ENCODE data around the gene ALDH16A1.

The ALDH16A1 gene

DNA sequence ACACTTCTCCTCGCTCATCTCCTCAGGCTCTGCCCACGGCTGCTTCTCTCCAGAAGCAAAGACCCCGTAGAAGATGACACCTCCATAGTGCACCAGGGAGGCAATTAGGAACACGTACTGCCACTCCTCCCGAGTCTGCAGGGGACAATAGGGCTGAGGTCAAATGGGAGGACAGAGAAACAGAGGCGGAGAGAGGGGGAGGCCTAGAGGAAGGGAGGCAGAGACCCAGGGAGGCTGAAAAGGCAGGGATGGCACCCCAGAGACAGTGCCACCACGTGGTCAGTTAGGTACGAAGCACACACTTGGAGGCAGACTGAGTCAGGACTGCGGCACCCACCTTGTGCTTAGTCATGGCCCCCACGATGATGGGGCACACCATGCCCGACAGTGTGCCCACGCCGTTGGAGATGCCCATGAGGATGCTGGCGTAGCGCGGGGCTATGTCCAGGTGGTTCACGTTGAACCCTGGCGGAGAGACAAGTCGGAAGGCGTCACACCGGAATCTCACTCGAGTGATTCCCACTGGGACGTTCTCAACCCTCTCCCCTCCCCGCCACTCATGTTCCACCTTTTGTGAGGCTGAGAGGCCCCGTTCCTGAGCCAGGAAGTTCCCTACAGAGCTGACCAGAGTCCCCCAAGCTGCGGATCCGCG lies 22.2 kb upstream of the ALDH16A1 start:
- H3K27me3 Mint-ChIP-seq (ENCODE audit: low read depth, poor library complexity), result peaks cover 99% of the 10 kb centered on the region
- H3K4me1 Mint-ChIP-seq, result peaks cover 46% of the 10 kb centered on the region
- TF ChIP-seq, protein P1, sequence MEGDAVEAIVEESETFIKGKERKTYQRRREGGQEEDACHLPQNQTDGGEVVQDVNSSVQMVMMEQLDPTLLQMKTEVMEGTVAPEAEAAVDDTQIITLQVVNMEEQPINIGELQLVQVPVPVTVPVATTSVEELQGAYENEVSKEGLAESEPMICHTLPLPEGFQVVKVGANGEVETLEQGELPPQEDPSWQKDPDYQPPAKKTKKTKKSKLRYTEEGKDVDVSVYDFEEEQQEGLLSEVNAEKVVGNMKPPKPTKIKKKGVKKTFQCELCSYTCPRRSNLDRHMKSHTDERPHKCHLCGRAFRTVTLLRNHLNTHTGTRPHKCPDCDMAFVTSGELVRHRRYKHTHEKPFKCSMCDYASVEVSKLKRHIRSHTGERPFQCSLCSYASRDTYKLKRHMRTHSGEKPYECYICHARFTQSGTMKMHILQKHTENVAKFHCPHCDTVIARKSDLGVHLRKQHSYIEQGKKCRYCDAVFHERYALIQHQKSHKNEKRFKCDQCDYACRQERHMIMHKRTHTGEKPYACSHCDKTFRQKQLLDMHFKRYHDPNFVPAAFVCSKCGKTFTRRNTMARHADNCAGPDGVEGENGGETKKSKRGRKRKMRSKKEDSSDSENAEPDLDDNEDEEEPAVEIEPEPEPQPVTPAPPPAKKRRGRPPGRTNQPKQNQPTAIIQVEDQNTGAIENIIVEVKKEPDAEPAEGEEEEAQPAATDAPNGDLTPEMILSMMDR (IDR thresholded peaks at IDR 0.05), result peak; percentile 10
- no peaks in the 10 kb centered on the region for H3K36me3 Mint-ChIP-seq (ENCODE audit: low read depth)
- peaks cover 20% of the 10 kb centered on the region for H3K9me3 Mint-ChIP-seq
- no peak overlapping the region for H3K27ac Mint-ChIP-seq
- DNase-seq, result no peak
- H3K4me3 Mint-ChIP-seq, result peak overlapping the region; percentile 11

DNA sequence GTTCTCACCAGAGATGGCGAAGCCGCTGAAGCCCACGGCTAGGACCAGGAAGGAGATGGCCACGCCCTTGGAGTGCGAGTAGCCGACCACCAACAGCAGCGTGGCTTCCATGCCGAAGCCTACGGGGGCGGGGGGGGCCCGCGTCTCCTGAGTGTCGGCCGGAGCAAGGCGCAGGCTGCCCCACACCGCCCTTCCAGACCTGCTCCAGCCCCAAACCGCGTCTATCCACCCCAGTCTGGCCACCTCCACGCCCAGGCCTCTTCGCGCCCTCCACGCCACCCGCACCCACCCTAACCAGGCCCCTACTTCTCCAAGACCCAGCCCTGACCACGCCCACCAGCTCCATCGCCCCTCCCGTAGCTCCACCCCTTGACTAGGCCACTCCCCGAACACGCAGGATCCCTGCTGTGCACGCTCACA lies 21.7 kb upstream of the ALDH16A1 start:
- Mint-ChIP-seq H3K4me1 (peaks cover 45% of the 10 kb centered on the region), H3K4me3 (no peak overlapping the region), H3K36me3 (ENCODE audit: low read depth) (no peaks in the 10 kb centered on the region), H3K27ac (no peak overlapping the region), H3K27me3 (ENCODE audit: low read depth, poor library complexity) (peaks cover 99% of the 10 kb centered on the region), H3K9me3 (peaks cover 20% of the 10 kb centered on the region)
- TF ChIP-seq, protein P1 (IDR thresholded peaks at IDR 0.05), result no peak
- no peak for DNase-seq

DNA sequence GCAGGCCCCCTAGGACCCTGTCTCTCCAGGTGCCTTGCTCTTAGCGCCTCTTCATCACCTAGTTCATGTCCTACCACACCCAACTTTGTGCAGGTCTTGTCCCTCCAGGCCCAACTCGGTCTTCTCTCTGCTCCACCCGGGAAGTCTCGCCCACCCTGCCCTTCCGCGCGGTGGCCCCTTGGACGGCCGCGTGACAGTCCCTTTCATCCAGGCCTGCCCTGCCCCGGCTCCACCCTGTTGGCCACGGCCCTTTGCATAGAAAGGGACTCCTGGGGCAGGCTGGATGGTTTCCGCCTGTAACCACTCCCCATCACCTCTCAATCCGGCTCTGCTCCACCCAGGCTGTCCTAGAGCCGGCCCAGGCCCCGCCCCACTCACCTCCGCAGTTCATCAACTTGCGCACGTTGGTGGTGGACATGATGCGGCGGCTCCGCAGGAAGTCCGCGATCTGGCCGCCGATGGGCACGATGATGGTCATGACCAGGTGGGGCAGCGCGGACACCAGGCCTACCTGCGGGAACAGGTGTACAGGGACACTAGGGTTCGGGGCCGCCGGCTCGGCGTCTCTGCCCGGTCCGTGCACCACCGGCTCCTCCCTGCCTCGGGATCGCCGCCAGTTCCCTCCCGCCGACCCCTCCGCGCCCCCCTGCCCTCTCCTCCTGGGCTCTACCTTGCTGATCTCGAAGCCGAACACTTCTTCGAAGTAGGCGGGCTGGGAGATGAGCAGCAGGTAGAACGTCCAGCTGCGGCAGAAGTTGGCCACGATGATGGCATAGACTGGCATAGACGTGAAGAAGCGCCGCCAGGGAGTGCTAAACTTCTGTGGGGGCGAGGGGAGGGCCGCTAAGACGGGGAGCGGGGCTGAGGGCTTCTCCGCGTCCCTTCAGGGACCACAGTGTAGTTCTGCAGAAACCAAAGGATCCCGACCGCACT lies 20.6 kb upstream of the ALDH16A1 start:
- Mint-ChIP-seq H3K4me1 (peaks cover 45% of the 10 kb centered on the region), H3K4me3 (no peak overlapping the region), H3K27ac (no peak overlapping the region), H3K27me3 (ENCODE audit: low read depth, poor library complexity) (peaks cover 99% of the 10 kb centered on the region), H3K36me3 (ENCODE audit: low read depth) (no peaks in the 10 kb centered on the region), H3K9me3 (peaks cover 20% of the 10 kb centered on the region)
- TF ChIP-seq, protein P1 (IDR thresholded peaks at IDR 0.05), result no peak
- no peak for DNase-seq

DNA sequence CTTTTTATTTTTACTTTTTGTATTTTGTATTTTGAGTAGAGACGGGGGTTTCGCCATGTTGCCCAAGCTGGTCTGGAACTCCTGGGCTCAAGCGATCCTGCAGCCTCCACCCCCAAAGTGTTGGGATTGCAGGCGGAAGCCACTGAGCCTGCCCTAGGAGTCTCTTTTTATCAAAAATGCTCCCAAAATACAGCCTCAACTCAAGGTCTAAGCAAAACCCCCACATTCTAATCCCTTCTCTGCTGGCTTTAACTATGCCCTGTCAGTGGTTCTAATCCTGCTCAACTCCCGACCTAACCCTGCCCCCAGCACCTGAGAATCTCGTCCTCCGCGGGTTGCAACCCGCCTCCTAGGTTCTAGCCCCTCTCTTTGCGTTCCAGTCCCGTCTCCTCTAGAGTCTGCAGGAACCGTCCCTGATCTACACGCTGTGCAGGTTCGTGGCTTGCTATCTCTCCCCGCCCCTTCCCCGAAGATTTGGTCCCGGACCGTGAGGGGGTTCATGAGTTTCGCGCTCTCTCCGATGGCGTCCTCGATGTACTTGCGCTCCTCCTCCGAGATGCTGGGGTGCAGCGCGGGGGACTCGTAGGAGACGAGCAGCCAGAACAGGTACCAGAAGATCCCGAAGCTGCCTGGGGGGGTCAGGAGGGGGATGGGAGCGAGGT lies 19.7 kb upstream of the ALDH16A1 start:
- Mint-ChIP-seq H3K27ac (no peak overlapping the region), H3K36me3 (ENCODE audit: low read depth) (no peaks in the 10 kb centered on the region), H3K4me1 (peaks cover 46% of the 10 kb centered on the region), H3K9me3 (peaks cover 20% of the 10 kb centered on the region), H3K4me3 (no peak overlapping the region), H3K27me3 (ENCODE audit: low read depth, poor library complexity) (peaks cover 100% of the 10 kb centered on the region)
- TF ChIP-seq, protein P1 (IDR thresholded peaks at IDR 0.05), result no peak
- no peak for DNase-seq

DNA sequence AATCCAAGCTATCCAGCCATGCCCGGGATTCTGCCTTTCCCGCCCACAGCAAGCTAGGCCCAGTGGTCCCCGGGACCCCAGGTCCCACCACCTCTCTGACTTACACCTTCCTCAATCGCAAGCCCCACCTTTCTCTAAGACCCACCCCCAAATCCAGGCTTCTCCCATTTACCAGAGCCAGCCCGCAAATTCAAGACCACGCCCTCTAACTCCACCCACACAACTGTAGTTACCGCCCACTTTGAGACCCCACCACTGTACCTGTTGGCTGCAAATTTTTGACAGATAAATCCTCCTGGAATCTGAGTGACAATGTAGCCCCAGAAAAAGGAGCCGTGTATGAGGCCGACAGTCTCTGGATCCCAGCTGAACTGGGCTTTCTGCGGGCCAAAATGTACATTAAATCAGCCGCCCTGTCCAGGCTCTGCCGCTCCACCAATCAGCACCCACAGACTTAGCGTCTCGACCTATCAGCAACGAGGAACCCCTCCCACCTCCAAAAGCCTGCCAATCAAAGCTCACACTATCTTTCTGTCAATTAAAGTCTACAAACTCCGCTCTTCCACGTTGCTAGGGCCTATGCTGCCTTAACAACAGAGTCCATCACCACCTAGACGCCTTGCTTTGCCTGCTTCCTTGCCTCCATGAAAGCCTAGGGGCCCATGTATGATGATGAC lies 18.0 kb upstream of the ALDH16A1 start:
- Mint-ChIP-seq H3K9me3 (peaks cover 20% of the 10 kb centered on the region), H3K27me3 (ENCODE audit: low read depth, poor library complexity) (peaks cover 100% of the 10 kb centered on the region), H3K4me1 (peaks cover 47% of the 10 kb centered on the region), H3K4me3 (no peak overlapping the region), H3K27ac (no peak overlapping the region), H3K36me3 (ENCODE audit: low read depth) (no peaks in the 10 kb centered on the region)
- TF ChIP-seq, protein P1 (IDR thresholded peaks at IDR 0.05), result no peak
- DNase-seq, result no peak

Measured in nephron progenitor cell (in vitro differentiated cells).